Left kidney (tissue), 2 donors: ENCODE measurements around the gene ABCB10. TPM values are rescaled to one million over a fixed set of nuclear protein-coding genes. Genes with fewer than 3 reads are reported as not detected.
"Not testable (repeated sequence)": the region's sequence is repeated elsewhere in the genome, so short reads cannot be mapped to it uniquely, and the experiment has no call there.

Experiments used
- DNase-seq: peaks from one replicate; pipeline ENCODE4 v3.0.0-alpha.2; 2013
- polyA plus RNA-seq: library from polyadenylated mRNA; unstranded; fragments of 120-200 nt; gene quantifications from one replicate; pipeline ENCODE4 v1.2.1, GENCODE V29; 2013; ENCODE audit not compliant: insufficient read length

ABCB10 gene
- polyA plus RNA-seq, 1 donor = 21.9 TPM

DNA sequence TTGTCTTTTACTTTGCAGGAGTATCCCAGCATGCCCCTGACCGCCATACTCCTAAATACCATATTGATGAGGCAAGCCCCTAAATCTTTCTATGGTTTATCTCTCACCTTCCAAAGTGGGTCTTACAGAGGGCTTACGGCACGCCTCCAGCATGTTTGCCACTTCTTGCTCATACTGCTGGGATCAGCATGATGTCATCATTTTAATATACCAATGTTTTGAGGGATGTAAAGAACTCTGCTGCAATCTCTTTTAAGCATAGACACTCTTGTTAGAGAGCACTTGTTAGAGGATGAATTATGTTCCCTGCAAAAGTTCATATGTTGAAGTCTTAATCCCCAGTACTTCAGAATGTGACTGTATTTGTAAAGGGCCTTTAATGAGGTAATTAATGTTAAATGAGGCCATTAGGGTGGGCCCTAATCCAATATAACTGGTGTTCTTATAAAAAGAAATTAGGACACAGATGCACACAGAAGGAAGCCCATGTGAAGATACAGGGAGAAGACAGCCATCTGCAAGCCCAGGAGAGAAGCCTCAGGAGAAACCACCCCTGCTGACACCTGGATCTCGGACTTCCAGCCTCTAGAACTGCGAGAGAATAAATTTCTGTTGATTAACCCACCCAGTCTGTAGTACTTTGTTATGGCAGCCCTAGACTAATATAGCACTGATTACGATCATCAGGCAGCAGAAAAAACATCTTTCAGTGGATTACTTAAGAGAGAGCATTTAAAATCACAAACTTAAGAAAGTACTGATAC is 16.4 kb upstream of the ABCB10 start:
- no peak for DNase-seq

DNA sequence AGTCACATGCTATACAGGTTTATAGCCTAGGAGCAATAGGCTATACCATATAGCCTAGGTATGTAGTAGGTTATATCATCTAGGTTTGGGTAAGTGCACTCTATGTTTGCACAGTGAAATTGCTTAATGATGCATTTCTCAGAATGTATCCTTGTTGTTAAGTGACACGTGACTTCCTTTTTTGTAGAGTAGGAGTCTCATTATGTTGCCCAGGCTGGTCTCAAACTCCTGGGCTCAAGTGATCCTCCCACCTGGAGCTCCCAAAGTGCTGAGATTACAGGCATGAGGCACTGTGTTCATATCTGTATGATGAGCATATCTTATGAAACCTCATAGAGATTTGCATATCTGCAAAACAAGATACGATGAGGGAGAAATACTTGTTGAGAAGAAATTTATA is 13.8 kb upstream of the ABCB10 start:
- DNase-seq = no peak

- no peak for DNase-seq
Observed at GRCh38 chr1:229570891-229571516, 12.5 kb upstream of the ABCB10 start.

- no peak for DNase-seq
Observed at GRCh38 chr1:229570305-229570704, 11.8 kb upstream of the ABCB10 start.

DNA sequence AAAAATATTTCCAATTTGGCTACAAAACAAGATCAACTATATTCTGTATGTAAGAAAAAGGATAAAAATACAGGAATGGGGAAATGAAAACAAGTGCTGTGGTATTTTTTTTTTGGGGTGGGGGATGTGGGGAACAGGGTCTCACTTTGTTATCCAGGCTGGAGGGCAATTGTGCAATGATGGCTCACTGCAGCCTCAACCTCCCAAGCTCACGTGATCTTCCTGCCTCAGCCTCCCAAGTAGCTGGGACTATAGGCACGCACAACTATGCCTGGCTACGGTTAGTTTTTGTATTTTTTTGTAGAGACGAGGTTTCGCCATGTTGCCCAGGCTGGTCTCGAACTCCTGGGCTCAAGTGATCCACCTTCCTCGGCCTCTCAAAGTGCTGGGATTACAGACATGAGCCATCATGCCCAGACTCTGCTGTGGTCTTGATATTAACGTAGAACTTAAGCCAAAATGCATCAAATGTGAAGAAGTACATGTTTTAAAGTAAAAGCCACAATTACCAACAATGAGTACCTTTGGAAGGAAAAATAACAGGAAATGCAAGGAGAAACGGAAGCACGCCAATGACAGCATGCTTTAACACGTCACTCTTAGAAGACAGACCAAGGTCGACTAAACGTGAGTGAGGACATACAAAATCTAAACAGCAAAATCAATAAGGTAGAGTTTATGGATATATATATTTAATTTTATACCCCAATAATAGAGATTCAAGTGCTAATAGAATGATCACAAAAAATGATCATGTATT is 8.8 kb upstream of the ABCB10 start:
- no peak for DNase-seq

DNA sequence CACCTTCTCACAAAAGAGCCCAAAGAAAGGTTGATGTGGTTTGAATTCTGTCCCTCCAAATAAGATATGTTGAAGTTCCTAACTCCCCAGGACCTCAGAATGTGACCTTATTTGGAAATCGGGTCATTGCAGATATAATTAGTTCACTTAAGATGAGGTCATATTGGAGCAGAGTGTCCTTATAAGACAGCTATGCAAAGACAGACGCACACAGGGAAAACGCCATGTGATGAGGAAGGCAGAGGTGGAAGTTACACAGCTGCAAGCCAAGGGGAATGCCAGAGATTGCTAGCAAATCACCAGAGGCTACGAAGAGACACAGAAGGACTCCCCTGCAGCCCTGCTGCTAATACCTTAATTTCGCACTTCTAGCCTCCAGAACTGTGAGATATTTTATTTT is 5.2 kb upstream of the ABCB10 start:
- DNase-seq = no peak

DNA sequence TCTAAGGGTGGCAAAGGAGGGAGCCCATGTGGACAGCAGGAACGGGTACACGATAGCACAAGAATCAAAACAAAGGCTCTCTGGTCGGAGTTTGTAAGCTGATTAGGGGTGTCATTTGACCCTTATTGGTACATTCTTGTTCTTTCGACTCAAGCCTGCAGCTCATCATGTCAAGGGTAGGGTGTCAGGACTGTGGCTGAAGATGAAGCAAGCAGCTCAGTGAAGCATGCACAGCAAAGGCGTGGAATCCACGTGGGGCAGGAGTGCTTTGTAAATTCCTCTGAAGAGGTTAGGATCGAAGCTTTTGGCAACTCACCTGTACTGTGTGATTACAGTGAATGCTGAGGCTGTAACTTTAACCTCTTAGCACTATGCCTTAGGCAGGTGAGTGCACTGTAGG is 4.7 kb upstream of the ABCB10 start:
- no peak for DNase-seq

DNA sequence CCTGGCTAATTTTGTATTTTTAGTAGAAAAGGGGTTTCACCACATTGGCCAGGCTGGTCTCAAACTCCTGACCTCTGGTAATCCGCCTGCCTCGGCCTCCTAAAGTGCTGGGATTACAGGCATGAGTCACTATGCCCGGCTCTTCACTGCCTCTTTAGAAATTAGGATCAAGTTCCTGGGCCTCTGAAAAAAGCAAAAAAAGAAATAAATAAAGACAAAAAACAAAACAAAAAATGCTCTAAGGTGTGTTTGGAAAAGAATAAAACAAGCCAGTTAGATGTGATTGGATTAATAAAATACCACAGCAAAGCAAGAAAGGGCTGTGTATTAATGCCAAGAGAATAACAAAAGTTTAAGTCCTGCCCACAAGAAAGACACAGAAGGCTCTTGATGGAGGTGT is 4.2 kb upstream of the ABCB10 start:
- no peak for DNase-seq

GRCh38 chr1:229561141-229561540 is 2.6 kb upstream of the ABCB10 start:
- DNase-seq = no peak

DNA sequence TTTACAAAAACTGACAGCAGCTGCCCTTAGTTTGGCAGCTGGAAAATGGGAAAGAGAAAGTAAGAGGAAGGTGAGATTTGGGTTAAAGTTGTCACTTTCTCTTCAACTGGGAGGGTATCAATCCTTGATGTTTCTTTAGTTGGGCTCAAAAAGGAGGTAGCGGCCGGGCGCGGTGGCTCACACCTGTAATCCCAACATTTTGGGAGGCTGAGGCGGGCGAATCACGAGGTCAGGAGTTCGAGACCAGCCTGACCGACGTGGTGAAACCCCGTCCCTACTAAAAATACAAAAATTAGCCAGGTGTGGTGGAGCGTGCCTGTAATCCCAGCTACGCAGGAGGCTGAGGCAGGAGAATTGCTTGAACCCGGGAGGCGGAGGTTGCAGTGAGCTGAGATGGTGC is 1.6 kb upstream of the ABCB10 start:
- DNase-seq = not testable (repeated sequence)

- DNase-seq = not testable (repeated sequence)
Observed at GRCh38 chr1:229559336-229559801, 862 bp upstream of the ABCB10 start.

DNA sequence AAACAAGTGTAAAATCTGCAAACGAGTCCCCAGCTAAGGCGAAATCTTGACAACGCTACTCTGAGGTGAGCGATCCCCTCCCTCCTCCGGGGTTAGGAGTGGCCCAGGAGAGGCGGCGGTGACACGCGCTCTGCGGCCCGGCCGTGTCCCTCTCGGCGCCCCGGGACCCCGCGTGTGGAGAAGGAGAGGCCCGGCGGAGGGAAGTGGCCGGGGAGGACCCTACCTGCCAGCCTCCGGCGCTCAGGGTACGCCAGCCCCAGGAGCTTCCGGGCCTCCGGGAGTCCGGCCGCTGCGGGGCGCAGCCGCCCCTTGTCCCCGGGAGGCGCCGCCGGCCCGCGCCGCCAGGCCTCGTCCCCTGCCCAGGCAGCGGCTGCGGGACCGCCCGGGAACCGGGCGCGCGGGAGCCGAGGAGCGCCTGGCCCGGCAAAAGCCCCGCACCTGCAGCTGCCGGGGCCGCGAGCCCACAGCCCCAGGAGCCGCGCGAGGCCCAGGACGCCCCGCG is 543 bp downstream of the ABCB10 start:
- no peak for DNase-seq

GRCh38 chr1:229557200-229557850 is 1.2 kb downstream of the ABCB10 start:
- DNase-seq = no peak

GRCh38 chr1:229554886-229555621 is 3.5 kb downstream of the ABCB10 start:
- DNase-seq = no peak

GRCh38 chr1:229553621-229554130 is 4.8 kb downstream of the ABCB10 start:
- no peak for DNase-seq

- DNase-seq = no peak
Observed at GRCh38 chr1:229552732-229553131, 5.8 kb downstream of the ABCB10 start.

DNA sequence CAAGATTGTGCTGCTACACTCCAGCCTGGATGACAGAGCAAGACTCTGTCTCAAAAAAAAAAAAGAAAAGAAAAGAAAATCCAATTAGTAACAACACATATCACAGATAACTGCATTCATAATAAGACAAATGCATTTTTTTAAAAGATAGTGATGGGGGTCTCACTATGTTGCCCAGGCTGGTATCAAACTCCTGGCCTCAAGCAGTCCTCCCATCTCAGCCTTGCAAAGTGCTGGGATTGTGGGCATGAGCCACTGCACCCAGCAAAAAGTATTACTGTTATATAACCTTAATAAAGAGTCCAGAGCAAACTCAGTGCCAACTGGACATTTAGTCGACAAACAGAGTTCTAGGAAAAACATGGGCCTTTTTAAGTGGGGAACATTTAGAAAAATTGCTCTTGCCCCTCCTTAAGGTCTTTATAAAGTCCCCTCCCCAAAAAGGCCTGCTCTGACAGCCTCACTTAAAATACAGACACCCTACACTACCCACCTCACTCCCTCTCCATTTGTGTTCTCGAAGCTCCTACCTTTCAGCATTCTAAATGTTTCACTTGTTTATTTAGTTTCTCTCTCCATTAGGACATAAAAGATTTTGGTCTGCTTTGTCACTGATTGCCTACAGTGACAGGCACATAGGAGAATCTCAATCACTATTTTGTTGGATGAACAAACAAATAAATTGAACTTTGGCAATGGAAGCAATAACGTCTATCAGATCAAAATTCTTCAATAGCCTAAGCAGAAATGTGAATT is 7.5 kb downstream of the ABCB10 start:
- no peak for DNase-seq

- DNase-seq = no peak
Observed at GRCh38 chr1:229547542-229547941, 11.0 kb downstream of the ABCB10 start.

DNA sequence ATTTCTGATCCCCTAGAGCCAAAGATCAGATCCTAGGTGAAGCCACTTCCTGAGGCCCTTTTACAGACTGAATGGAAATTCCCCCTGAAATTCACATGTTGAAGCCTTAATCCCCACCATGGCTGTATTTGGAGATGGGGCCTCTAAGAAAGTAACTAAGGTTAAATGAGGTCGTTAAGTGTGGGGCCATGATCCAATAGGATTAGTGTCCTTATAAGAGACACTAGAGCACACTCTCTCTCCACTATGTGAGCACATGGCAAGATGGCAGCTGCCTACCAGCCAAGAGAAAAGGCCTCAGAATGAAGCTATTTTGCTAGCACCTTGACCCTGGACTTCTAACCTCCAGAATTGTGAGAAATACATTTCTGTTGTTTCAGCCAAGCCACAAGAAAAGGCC is 13.9 kb downstream of the ABCB10 start:
- no peak for DNase-seq

GRCh38 chr1:229539863-229540506 is 18.5 kb downstream of the ABCB10 start:
- no peak for DNase-seq
